KMS-11 (cell line): ENCODE measurements around the gene HAL.

Experiments used
- H2AFZ ChIP-seq: fragments of 200-600 bp; sonication (generic); 2 replicates; pipeline ENCODE4 v1.6.1; 2016; ENCODE audit warnings: antibody characterized with exemption, mixed run types, low read depth
- H3K27ac ChIP-seq: fragments of 200-600 bp; sonication (generic); 2 replicates; pipeline ENCODE4 v1.6.1; 2016; ENCODE audit warnings: mild to moderate bottlenecking, mixed run types
- H3K27me3 ChIP-seq: fragments of 200-600 bp; sonication (generic); 2 replicates; pipeline ENCODE4 v1.6.1; 2017; ENCODE audit warnings: mild to moderate bottlenecking, low read depth, mixed run types, moderate library complexity; ENCODE audit not compliant: insufficient read depth
- H3K36me3 ChIP-seq: fragments of 200-600 bp; sonication (generic); 2 replicates; pipeline ENCODE4 v1.6.1; 2017; ENCODE audit warnings: mild to moderate bottlenecking, mixed run types; ENCODE audit not compliant: insufficient read depth
- H3K4me1 ChIP-seq: fragments of 200-600 bp; sonication (generic); 2 replicates; pipeline ENCODE4 v1.6.1; 2016; ENCODE audit warnings: mild to moderate bottlenecking, low read depth, mixed run types; ENCODE audit not compliant: poor library complexity, severe bottlenecking
- H3K4me2 ChIP-seq: fragments of 200-600 bp; sonication (generic); 2 replicates; pipeline ENCODE4 v1.7.0; 2016; ENCODE audit warnings: mild to moderate bottlenecking, mixed run types
- H3K4me3 ChIP-seq: fragments of 200-600 bp; sonication (generic); IDR thresholded peaks from 2 replicates; pipeline ENCODE4 v1.6.1; 2017; ENCODE audit warnings: low read depth, low read length, mixed read lengths; ENCODE audit not compliant: insufficient read depth
- H3K79me2 ChIP-seq: fragments of 200-600 bp; sonication (generic); 2 replicates; pipeline ENCODE4 v1.6.1; 2016; ENCODE audit warnings: low read depth, mixed run types; ENCODE audit not compliant: insufficient read depth
- H3K9ac ChIP-seq: fragments of 200-600 bp; sonication (generic); 2 replicates; pipeline ENCODE4 v1.6.1; 2016; ENCODE audit warnings: mild to moderate bottlenecking, mixed run types
- H4K20me1 ChIP-seq: fragments of 200-600 bp; sonication (generic); 2 replicates; pipeline ENCODE4 v1.6.1; 2016; ENCODE audit warnings: mild to moderate bottlenecking, mixed run types; ENCODE audit not compliant: insufficient read depth
- TF ChIP-seq, protein P1 (sequence below): fragments of 200-600 bp; sonication (generic); conservative IDR thresholded peaks from 2 replicates; pipeline ENCODE4 v1.6.1; 2017; ENCODE audit warnings: low read depth, mild to moderate bottlenecking, antibody characterized with exemption, low read length, moderate library complexity, mixed read lengths

HAL gene

DNA sequence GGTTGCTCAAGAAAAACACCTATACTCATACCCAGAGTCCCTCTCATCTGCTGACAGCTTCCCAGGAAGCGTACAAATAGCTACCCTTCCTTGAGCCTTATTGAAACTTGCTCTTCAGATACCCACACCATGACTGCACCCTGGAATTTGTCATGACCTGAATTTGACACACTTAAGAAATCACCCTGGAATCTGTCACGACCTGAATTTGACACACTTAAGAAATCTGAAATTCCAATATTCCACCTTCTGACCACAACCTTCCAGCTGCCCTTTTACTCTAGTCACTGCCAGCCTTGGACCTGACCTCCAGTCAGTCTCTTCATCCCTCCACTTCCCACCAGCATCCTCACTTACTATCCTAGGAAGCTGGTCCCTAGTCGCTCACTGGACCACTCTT, 1.1 kb upstream of the HAL start:
- no peaks in the 10 kb centered on the region for H3K36me3 ChIP-seq
- H3K79me2 ChIP-seq = no peaks in the 10 kb centered on the region
- no peaks in the 10 kb centered on the region for H3K27me3 ChIP-seq
- no peak overlapping the region for H3K4me2 ChIP-seq
- H3K27ac ChIP-seq = no peak overlapping the region
- no peak overlapping the region for H3K9ac ChIP-seq
- no peaks in the 10 kb centered on the region for H3K4me1 ChIP-seq
- H2AFZ ChIP-seq = no peak overlapping the region
- no peak overlapping the region for H3K4me3 ChIP-seq
- TF ChIP-seq, protein P1, sequence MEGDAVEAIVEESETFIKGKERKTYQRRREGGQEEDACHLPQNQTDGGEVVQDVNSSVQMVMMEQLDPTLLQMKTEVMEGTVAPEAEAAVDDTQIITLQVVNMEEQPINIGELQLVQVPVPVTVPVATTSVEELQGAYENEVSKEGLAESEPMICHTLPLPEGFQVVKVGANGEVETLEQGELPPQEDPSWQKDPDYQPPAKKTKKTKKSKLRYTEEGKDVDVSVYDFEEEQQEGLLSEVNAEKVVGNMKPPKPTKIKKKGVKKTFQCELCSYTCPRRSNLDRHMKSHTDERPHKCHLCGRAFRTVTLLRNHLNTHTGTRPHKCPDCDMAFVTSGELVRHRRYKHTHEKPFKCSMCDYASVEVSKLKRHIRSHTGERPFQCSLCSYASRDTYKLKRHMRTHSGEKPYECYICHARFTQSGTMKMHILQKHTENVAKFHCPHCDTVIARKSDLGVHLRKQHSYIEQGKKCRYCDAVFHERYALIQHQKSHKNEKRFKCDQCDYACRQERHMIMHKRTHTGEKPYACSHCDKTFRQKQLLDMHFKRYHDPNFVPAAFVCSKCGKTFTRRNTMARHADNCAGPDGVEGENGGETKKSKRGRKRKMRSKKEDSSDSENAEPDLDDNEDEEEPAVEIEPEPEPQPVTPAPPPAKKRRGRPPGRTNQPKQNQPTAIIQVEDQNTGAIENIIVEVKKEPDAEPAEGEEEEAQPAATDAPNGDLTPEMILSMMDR = no peak
- no peaks in the 10 kb centered on the region for H4K20me1 ChIP-seq

DNA sequence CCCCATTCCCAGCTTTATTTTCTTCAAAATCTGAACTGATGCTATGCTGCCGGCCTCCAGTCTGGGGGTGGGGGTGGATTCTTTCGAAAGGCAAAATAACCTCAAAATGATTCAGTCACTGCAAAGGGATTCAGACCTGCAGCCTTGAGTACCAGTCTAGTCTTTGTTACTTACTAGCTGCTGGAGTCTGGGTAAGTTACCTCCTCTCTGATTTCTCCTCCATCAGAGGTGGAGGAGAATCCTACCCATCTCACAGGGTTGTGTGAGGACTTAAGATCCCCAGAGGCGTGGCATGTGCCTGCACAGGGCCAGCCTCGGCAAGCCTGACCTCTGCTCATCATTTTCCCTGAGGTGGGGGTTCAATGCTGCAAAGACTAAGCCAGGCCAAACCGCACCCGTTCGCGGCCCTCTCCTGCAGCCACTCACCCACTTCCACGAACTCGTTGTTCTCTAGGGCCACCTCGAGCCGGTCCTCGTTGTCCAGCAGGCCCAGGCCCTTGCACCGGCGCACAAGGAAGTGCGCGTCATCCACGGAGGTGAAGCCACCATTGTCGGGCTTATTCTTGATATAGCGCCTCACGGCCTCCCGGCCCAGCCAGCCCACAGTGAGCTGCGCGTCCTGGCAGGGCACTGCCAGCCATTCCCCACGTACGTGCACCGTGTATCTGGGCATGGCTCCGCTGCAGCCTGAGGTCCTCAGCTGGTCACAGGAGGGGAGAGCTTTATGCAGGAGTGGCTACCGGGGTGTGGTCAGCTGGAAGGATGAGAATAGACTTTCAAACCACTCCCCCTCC, 709 bp downstream of the HAL start:
- Histone ChIP-seq H2AFZ (no peak overlapping the region), H3K9ac (no peak overlapping the region), H3K27me3 (no peaks in the 10 kb centered on the region), H3K4me1 (no peaks in the 10 kb centered on the region), H3K36me3 (no peaks in the 10 kb centered on the region), H3K4me2 (no peak overlapping the region), H3K27ac (no peak overlapping the region), H3K4me3 (no peak overlapping the region), H4K20me1 (no peaks in the 10 kb centered on the region), H3K79me2 (no peaks in the 10 kb centered on the region)
- TF ChIP-seq, protein P1 = no peak

DNA sequence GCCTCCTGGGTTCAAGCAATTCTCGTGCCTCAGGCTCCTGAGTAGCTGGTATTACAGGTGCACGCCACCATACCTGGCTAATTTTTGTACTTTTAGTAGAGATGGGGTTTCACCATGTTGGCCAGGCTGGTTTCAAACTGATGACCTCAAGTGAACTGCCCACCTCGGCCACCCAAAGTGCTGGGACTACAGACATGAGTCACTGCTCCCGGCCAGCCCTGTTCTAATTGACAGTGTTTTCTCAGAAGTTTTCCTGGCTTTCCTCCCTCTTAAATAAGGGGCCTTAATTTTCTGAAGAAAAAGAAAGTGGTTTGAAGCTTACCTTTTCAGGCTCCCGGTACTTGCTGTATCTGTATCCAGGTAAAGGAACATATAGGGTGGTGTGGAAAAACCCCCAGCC, 1.7 kb downstream of the HAL start:
- no peaks in the 10 kb centered on the region for H3K79me2 ChIP-seq
- no peak overlapping the region for H3K9ac ChIP-seq
- no peak overlapping the region for H3K4me3 ChIP-seq
- H3K27ac ChIP-seq = no peak overlapping the region
- no peaks in the 10 kb centered on the region for H3K4me1 ChIP-seq
- no peaks in the 10 kb centered on the region for H4K20me1 ChIP-seq
- H2AFZ ChIP-seq = no peak overlapping the region
- TF ChIP-seq, protein P1 = no peak
- H3K36me3 ChIP-seq = no peaks in the 10 kb centered on the region
- H3K27me3 ChIP-seq = no peaks in the 10 kb centered on the region
- no peak overlapping the region for H3K4me2 ChIP-seq

DNA sequence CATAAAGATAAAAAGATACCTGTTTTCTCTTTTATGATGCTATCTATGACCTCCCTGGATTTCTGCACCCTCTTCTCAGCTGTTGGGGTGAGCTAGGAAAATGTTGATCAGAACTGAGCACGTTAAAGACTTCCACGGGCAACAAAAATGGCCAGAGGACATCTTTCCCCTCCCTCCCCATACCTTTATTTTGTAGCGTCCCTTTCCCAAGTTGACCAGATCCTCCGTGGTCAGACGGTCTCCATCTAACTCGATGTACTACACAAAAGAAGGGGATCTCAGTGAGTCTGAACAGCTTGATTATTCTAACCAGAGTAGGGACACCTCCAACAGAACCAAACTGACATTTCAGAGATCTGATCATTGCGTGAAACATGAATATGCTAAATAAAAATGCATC, 2.2 kb downstream of the HAL start:
- H3K4me3 ChIP-seq = no peak overlapping the region
- H3K36me3 ChIP-seq = no peaks in the 10 kb centered on the region
- H2AFZ ChIP-seq = no peak overlapping the region
- no peaks in the 10 kb centered on the region for H4K20me1 ChIP-seq
- no peak overlapping the region for H3K9ac ChIP-seq
- H3K27ac ChIP-seq = no peak overlapping the region
- no peaks in the 10 kb centered on the region for H3K79me2 ChIP-seq
- no peaks in the 10 kb centered on the region for H3K27me3 ChIP-seq
- no peaks in the 10 kb centered on the region for H3K4me1 ChIP-seq
- no peak overlapping the region for H3K4me2 ChIP-seq
- TF ChIP-seq, protein P1 = no peak
